ENCODE measurements around the gene KNDC1.
"Not testable (repeated sequence)": the region's sequence is repeated elsewhere in the genome, so short reads cannot be mapped to it uniquely, and the experiment has no call there.

The KNDC1 gene

DNA sequence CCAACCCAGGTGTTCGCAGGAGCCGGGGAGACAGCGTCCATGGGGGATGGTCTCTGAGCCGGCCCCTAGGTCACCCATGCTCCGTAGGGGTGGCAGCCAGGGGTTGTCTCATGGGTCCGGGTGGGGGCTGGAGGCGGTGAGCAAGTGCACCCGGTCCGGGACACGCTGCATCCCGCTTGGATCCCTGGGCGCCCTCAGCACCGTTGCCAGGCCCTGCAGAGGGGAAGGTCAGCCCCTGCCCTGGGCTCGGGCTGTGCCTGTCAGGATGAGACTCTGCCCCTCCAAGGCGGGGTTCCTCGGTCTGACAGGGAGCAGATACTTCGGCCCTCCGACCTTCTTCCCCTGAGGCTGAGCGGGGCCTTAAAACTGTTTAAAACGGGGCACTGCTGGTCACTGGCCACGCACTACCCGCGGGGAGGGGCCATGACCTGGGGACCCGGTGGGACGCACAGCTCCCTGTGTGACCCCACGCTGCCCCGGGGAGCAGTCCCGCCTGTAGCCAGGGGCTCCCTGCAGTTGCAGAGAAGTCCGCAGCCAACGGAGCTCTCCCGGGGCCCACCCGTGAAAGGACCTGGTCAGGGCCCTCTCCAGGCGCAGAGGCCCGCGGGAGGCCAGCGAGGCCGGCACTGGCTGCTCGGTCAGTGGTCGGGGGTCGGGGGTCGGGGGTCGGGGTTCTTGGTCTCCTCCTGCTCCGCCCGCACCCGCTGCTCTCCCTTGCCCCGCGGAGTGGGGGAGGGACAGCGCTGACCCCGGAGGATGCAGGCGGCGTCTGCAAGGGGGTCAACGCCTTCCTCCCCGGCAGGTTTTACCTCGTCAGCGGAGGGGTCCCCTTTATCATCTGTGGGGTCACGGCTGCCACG, 33.4 kb upstream of the KNDC1 start:
- DNase-seq = no peak

DNA sequence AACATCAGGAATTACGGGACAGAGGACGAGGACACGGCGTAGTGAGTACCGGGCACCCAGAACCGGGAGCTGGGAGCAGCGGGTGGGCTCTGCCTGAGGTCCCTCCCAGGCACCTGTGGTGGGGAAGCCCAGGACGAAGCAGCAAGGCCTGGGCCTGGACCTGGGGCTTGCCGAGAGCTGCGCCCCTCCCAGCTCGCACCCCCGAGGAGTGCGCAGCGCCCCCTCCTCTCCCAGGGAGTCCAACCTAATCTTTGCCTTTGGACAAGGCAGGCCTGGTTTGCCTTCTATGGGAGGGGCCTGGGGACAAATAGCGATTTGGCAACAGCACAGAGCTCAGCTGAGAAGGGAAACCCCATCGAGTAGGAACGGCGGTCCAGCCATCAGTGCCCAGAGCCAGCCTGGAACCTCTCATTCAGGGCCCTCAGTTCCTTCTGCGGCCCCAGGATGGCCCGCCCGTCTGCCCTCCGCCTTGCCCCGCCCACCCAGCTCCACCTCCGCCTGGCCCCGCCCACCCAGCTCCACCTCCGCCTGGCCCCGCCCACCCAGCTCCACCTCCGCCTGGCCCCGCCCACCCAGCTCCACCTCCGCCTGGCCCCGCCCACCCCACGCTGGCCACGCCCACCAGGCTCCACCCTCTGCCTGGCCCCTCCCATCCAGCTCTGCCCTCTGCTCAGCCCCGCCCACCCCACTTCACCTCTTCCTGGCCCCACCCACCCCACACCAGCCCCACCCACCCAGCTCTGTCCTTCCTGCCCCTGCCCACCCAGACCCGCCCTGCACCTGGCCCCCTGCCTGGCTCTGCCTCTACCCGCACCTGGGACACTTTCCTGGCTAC, 32.5 kb upstream of the KNDC1 start:
- DNase-seq = no peak

DNA sequence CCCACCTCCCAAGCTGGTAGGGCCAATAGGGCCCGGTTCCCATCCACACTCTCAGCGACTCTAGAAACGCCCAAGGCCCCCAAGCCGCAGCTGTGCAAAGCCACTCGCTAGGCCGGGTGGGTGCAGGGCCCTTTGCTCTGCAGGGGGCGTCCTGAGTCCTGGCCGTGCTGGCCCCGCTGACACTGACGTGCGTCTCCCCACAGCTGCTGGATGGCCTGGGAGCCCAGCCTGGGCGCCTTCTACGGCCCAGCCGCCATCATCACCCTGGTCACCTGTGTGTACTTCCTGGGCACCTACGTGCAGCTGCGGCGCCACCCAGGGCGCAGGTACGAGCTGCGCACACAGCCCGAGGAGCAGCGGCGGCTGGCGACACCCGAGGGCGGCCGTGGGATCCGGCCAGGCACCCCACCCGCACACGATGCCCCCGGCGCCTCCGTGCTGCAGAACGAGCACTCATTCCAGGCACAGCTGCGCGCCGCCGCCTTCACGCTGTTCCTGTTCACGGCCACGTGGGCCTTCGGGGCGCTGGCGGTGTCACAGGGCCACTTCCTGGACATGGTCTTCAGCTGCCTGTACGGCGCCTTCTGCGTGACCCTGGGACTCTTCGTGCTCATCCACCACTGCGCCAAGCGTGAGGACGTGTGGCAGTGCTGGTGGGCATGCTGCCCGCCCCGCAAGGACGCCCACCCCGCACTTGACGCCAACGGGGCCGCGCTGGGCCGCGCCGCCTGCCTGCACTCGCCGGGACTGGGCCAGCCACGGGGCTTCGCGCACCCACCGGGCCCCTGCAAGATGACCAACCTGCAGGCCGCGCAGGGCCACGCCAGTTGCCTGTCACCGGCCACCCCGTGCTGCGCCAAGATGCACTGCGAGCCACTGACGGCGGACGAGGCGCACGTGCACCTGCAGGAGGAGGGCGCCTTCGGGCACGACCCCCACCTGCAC, 31.6 kb upstream of the KNDC1 start:
- no peak for DNase-seq

DNA sequence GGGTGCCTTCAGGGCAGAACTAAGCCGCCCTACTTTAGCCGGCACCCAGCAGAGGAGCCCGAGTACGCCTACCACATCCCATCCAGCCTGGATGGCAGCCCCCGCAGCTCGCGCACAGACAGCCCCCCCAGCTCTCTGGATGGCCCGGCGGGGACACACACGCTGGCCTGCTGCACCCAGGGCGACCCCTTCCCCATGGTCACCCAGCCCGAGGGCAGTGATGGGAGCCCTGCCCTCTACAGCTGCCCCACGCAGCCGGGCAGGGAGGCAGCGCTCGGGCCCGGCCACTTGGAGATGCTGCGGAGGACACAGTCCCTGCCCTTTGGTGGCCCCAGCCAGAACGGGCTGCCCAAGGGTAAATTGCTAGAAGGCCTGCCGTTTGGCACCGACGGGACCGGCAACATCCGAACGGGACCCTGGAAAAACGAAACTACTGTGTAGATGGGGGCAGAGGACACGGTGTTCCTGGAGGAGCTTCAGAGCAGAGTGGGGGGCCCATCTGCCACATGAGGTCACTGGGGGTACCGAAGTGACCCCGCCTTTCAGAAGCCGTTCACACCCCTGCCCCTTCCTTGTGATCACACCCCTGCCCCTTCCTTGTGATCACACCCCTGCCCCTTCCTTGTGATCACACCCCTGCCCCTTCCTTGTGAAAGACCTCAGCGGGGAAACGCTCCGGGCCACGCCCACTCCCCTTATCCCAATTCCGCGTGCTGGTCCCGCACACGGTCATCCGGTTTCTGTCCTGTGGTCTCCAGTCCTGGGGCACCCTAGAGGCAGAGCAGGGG, 30.8 kb upstream of the KNDC1 start:
- DNase-seq = no peak

DNA sequence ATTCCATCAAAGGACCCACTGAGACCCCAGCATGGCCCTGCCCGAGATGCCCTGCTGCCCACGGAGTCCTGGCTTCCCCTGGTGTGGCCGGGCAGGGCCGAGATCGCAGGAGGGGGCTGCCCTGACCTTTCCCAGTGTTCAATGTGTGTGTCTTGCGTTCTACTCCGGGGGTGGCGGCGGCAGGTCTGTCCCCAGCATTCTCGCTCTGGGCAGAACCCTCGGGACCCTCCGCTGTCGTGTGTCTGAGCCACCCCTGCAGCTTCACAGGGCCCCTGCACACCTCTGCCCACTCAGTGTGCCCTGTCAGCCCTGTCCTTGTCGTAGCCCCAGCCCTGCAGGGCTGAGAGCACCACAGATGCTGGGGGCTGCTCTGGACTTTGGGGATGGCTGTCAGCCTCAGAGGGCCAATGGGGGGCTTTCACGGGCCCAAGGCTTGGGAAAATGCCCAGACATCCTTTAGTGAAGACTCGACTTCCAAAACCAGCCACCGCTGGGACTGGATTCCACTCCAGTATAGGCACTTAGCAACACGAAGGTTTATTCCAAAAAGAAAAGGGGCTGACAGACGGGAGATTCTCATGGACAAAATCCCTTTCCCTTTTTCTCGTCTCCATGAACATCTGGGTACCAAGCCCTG, 30.0 kb upstream of the KNDC1 start:
- DNase-seq = no peak

DNA sequence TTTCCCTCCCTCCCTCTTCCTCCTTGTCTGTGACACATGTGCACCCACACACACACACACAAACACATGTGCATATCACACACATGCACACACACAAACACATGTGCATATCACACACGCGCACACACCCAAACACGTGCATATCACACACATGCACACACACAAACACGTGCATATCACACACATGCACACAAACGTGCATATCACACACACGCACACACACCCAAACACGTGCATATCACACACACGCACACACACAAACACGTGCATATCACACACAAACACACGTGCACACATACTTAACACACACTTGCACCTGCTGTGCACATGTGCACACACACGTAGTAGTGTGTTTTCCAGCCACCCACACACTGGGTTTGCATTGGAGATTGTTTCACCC, 29.4 kb upstream of the KNDC1 start:
- DNase-seq = no peak

DNA sequence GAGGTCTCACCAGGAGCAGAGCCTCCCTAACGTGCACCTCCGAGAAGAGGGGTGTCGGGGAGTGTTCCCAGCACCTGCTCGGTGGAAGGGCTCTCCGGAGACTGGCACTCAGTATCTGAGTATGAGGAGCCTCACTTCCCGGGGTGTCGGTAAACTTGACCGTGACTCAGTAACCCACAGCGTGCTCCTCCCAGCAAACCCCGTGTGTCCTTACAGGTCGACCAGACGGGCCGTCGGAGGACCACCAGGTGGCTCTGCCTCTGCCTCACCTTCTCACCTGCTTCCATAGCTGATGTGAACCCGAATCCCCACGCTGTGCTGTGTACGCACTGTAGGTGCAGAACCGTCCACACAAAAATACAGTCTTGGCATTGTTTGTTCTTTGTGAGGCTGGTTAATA, 29.0 kb upstream of the KNDC1 start:
- no peak for DNase-seq

DNA sequence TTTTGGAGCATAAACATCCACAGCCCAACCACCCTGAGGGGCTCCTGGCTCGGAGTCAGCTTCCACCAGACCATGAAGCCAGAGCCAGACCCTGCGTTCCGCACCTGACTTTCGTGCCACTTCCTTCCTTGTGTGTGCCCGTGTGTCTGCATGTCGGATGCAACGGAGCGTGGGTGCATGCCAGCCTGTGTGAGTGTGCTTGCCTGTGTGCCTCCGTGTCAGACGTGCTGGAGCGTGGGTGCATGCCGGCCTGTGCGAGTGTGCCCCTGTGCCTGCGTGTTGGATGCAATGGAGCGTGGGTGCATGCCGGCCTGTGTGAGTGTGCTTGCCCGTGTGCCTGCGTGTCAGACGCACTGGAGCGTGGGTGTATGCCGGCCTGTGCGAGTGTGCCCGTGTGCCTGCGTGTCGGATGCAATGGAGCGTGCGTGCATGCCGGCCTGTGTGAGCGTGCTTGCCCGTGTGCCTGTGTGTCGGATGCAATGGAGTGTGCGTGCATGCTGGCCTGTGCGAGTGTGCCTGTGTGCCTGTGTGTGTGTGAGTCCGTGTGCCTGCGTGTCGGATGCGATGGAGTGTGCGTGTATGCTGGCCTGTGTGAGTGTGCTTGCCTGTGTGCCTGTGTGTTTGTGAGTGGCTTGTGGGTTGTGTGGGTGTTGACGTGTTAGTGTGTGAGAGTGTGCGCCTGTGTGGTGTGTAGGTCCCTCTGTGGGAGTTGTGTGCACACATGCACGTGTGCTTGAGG, 28.1 kb upstream of the KNDC1 start:
- DNase-seq = no peak

DNA sequence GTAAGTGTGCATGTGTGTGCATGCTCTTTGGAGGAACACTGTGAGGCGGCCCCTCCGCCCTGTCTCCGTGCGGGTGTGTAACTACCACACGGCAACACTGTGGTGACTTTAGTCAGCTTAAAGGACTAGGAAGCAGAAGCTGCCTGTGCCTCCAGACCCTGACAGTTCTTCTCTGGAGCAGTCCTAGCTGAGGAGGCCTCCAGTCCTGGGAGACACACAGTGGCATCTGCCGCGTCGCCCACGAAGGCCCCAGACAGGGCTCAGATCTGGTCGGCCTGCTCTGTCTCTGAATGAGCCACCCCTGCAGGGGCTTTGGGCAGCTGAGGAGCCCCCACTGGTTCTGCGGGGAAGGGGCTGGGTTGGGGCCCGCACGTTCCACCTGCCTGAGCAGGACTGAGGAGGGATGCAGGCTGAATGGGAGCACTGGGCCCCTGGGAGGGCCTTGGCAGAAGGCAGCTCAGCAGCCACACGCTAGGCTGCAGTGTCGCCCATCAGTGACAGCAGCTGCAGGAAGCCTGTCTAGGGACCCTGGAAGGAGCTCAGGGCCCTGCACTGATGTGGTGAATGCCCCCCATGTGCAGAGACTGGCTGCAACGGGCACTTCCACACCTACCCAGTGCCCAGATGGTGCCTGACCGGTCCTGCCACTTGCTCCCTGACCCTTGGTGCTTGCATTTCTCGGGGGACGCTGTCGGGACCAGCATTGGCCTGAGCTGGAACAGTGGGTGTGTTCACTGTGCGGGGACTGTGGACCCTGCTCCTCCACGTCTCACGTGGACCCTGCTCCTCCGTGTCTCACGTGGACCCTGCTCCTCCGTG, 27.3 kb upstream of the KNDC1 start:
- DNase-seq = no peak

DNA sequence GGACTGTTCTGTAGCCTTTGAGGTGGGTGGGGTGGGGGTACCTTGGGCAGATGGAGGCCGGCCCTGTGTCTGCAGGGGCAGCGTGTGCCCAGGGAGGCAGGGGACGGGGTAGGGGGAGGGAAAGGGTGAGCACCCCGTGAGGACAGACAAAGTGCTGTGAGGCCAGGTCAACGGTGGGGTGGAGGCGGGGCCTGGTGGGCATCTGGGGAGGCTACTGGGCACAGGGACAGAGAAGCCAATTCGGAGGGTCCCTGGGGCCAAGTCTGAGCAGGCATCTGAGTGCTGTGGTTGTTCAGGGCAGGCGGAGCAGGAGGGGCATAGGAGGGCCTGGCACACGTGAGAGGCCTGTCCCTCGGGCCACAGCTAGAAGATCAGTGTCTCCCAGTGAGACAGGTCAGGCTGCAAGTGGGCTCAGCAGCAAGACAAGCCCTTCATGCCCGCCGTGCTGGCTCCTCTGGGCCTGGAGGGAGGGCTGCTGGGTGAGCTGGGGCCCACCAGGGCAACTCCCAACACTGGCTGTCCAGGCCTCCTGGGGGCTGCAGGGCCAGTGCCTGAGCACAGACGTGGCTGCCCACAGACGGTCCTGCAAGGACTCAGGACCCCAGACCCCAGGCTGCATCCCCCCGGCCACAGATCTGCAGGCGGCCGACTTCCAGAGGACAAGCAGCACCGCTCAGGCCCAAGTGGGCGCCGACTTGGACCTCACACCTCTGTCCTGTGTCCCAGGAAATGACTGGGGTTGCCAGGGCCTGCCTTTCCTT, 26.4 kb upstream of the KNDC1 start:
- DNase-seq = no peak

DNA sequence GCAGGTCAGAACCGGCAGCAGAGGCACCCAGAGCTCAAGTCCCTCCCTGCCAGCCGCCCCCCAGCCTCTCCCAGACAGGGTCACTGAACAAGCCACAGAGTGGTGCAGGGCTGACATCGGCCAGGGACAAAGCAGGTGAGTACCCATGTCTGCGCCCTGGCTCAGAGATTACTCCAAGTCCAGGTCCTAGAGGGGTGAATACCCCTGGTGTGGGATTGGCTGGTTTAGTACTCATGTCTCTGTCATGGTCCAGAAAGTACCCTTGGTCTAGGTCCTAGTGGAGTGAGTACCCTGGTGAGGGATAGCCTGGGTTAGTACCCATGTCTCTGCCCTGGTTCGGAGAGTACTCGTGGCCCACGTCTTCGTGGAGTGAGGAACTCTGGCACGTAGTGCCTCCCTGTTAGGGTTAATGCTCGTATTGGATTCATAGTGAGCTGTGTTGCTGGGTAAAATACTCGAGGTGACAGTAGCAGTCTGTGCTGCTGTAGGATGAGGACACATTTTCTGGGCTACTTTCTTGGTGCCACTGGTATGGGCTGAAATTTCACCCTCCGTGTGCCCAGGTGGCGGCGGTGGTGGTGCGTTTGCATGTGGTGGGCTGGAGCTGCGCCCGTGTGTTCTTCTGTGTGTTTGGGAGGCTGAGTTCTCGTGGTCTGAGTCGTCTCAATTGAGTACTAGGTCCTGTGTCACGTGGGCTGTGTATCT, 25.5 kb upstream of the KNDC1 start:
- no peak for DNase-seq

DNA sequence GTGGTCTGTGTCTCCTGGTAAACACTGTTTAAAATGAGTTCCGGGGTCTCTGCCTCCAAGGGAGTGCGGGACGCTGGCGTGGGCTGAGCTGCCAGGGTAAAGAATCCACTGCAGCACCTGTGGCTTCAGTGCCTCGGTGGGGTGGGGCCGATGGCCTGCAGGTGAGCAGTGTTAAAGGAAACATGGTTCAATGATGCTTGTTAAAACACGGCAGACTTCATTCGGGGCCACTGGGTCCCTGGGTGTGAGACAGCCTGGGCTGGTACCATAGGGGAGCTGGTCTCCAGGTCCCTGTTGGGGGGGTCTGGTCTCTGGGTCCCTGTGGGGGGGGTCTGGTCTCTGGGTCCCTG, 24.9 kb upstream of the KNDC1 start:
- DNase-seq = no peak

DNA sequence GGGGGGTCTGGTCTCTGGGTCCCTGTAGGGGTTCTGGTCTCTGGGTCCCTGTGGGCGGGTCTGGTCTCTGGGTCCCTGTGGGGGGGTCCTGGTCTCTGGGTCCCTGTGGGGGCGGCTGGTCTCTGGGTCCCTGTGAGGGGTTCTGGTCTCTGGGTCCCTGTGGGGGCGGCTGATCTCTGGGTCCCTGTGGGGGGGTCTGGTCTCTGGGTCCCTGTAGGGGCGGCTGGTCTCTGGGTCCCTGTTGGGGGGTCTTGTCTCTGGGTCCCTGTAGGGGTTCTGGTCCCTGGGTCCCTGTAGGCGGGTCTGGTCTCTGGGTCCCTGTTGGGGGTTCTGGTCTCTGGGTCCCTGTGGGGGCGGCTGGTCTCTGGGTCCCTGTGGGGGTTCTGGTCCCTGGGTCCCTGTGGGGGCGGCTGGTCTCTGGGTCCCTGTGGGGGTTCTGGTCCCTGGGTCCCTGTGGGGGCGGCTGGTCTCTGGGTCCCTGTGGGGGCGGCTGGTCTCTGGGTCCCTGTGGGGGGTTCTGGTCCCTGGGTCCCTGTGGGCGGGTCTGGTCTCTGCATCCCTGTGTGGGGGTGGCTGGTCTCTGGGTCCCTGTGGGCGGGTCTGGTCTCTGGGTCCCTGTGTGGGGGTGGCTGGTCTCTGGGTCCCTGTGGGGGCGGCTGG, 22.4 kb upstream of the KNDC1 start:
- DNase-seq = not testable (repeated sequence)

DNA sequence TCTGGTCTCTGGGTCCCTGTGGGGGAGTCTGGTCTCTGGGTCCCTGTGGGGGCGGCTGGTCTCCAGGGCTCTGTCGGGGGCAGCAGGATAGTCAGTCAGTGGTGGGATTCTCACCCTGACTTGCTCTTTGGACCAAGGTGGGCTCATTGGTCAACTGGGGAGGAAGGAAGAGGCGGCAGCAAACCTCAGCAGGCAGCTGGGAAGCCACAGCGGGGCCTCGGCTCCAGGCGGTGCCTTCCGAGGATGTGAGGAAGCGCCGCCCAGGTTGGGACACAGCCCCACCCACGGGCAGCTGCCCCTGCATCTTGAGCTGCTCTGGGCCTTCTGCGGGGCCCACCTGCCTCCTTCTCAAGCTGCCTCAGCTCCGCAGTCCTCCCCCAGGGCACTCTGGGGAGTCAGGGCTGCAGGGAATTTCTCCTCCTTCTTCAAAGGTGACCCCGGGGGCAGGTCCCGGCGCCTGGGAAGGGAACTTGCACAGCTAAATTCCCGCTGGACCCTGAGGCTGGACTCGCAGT, 20.4 kb upstream of the KNDC1 start:
- no peak for DNase-seq

DNA sequence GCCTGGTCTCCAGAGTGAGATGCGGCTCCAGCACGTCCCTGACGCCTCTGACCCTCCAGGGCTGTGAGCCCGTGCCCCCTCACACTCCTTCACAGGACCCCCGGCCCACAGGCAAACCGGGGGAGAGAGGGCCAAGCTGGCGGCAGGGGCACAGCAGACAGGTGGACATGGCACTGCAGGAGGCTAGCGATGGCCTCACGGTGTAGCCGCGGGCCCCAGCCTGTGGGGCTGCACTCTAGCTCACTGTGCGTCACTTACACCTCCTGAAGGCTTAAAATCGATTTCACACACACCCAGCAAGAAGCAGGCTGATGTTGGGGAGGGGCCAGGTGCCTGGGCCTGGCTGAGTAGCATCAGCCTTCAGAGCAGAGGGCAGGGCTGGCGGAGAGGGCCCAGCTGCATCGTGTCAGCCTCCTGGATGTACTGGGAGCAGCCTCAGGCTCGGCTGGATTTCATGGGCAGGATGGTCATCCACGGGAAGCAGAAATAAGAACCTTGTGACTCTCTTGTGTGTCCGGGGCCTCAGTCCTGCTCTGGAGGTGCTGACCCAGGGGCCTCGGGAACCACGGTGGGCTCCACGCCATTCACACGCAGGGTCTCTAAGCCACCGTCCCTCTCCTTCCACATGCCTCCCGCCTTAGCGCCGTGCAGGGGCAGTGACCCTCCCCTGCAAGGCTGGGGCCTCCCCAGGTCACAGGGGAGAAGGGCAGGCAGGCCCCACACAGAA, 19.4 kb upstream of the KNDC1 start:
- DNase-seq = no peak

DNA sequence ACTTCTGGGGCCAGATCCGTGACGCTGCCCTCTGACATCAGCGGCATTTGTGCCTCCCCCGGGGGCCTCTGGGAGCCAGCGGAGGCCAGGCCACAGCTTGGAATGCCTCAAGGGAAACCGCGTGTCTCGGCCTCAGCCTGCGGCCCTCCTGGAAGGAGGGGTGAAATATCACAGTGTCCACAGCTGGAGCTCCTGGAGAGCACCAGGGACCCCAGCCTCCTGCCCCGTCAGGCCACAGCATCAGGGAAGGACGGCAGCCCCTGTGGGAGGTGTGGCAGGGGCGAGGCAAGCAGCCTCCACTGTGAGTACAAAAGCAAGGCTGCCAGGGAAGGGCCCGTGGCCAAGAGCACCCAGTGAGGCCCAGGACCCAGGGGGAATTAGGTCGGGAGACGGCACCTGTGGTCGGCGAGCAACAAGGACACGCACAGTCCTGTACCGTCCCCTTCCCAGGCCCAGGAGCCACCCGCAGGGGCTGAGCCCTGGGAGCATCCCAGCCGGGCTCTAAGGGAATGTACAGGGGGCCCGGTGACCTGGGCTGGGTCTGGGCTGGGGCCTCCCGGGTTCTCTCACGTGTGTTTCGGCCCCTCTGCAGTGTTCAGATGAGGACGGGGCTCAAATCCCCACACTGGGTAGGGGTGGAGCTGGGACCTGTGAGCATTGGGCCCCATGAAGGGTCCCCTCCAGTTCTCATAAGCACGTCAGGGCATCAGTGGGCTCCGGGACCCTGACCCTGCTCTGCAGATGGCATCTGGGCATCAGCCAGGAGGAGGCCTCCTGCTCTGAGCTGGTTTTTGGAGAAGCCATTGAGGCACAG, 18.7 kb upstream of the KNDC1 start:
- no peak for DNase-seq

Data from NCI-H1092 treated with DMSO at 0.1 percent for 48 hours (cell line).